Measurements from ENCODE around the gene GSTT2B. TPM values are rescaled to one million over a fixed set of nuclear protein-coding genes. Genes with fewer than 3 reads are reported as not detected.

The GSTT2B gene
- total and polyA plus RNA-seq, 2 of the 8 experiments (the other 6 are each of a cell fraction or from before 2014, with no cell fraction given): 6.3 to 13.3 TPM

DNA sequence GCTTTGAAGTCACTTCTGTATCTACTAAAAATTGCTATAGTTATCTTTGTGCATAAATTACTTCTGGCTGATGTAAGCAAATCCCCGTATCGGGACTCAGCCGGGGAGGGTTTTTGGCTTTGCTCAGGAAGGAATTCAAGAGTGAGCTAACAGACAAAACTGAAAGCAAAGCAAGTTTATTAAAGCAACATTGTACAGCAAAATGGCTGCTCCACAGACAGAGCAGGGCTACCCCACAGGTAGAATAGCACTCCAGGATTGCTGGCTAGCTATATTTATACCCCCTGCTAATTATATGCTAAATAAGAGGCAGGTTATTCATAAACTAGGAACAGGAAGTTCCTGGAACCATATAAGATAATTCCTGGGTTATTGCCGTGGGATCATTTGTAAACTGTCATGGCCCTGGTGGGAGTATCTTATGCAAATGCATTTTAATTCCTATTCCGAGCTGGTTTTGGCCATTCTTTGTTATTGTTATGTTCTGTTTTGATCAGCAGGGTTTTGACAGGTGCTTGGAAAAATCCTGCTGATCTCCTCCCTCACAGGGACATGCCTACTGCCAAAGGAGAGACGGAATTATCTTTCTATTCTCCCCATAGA is 51.6 kb downstream of the GSTT2B start (continued):
- TF ChIP-seq MAFK (IDR thresholded peaks at IDR 0.05; ENCODE audit: low read depth, low read length) (no peak), HDAC2 (IDR thresholded peaks at IDR 0.05; ENCODE audit: borderline replicate concordance in 1 of 2, low read depth in 2 of 2, low read length in 2 of 2) (no peak), BCL11A (IDR thresholded peaks at IDR 0.05; ENCODE audit: low read depth in 2 of 2, low read length in 2 of 2) (no peak), POLR2A (IDR thresholded peaks at IDR 0.05; ENCODE audit: control extremely low read depth in 1 of 2, low read depth in 2 of 2, low read length in 2 of 2) (no peak), ATF3 (IDR thresholded peaks at IDR 0.05; ENCODE audit: insufficient read depth, low read depth, low read length) (no peak), CBX5 (IDR thresholded peaks at IDR 0.05; ENCODE audit: low read depth, low read length) (no peak), GABPA (IDR thresholded peaks at IDR 0.05; ENCODE audit: borderline replicate concordance, insufficient read depth, low read length) (no peak)
